OCI-LY7 (cell line): ENCODE results near the gene TNFSF15. TPM values are rescaled to one million over a fixed set of nuclear protein-coding genes. Genes with fewer than 3 reads are reported as not detected.

Experiments
- BruUV-seq: library from RNA; stranded (reverse); fragments of 400-500 nt; replicated peaks from 2 replicates; lab custom pipeline; 2021; lab: Mats Ljungman, UMichigan
- CTCF ChIA-PET: fragments of 300-600 bp; sonication (Branson Sonifier 250); formaldehyde crosslinking; loops from one replicate; lab custom pipeline; 2022; ENCODE audit warnings: antibody characterized with exemption; ENCODE audit not compliant: unreplicated experiment; lab: Charles Lee
- POLR2A ChIA-PET: fragments of 300-600 bp; sonication (Branson Sonifier 250); formaldehyde crosslinking; loops from one replicate; lab custom pipeline; 2022; ENCODE audit warnings: antibody characterized with exemption; lab: Charles Lee
- DNase-seq: peaks from one replicate; pipeline ENCODE4 v3.0.0-alpha.2; 2015; ENCODE audit warnings: low spot score
- H2AFZ ChIP-seq: fragments of 200-600 bp; sonication (generic), shearing (Covaris generic); 2 replicates; pipeline ENCODE4 v1.6.1; 2014; ENCODE audit warnings: mild to moderate bottlenecking, antibody characterized with exemption, low read length, moderate library complexity
- H3K27ac ChIP-seq: fragments of 200-600 bp; sonication (generic); 2 replicates; pipeline ENCODE4 v1.5.1; 2014; ENCODE audit warnings: mixed run types, low read depth, mild to moderate bottlenecking, moderate library complexity, low read length, inconsistent platforms; ENCODE audit not compliant: poor library complexity, severe bottlenecking
- H3K36me3 ChIP-seq: fragments of 200-600 bp; sonication (generic); 2 replicates; pipeline ENCODE4 v1.6.1; 2014; ENCODE audit warnings: mild to moderate bottlenecking, antibody characterized with exemption, low read length, moderate library complexity, mixed read lengths; ENCODE audit not compliant: insufficient read depth
- H3K4me1 ChIP-seq: fragments of 200-600 bp; sonication (generic); 2 replicates; pipeline ENCODE4 v1.5.1; 2014; ENCODE audit warnings: mild to moderate bottlenecking, low read length; ENCODE audit not compliant: insufficient read depth, poor library complexity, severe bottlenecking
- H3K4me2 ChIP-seq: fragments of 200-600 bp; sonication (generic); 2 replicates; pipeline ENCODE4 v1.6.1; 2014; ENCODE audit warnings: mild to moderate bottlenecking, low read length
- H3K4me3 ChIP-seq: fragments of 200-600 bp; sonication (generic); 2 replicates; pipeline ENCODE4 v1.5.1; 2014; ENCODE audit warnings: mild to moderate bottlenecking, low read depth, low read length; ENCODE audit not compliant: poor library complexity, severe bottlenecking
- H3K79me2 ChIP-seq: fragments of 200-600 bp; sonication (generic); 2 replicates; pipeline ENCODE4 v1.6.1; 2016; ENCODE audit warnings: low read depth, mild to moderate bottlenecking, low read length, moderate library complexity, mixed read lengths; ENCODE audit not compliant: insufficient read depth
- H3K9me2 ChIP-seq: fragments of 200-600 bp; sonication (generic); 2 replicates; pipeline ENCODE4 v1.6.1; 2016; ENCODE audit warnings: mild to moderate bottlenecking, low read length, mixed read lengths; ENCODE audit not compliant: insufficient read depth
- H3K9me3 ChIP-seq: fragments of 200-600 bp; sonication (generic); 2 replicates; pipeline ENCODE4 v1.6.1; 2014; ENCODE audit warnings: mild to moderate bottlenecking, mixed run types, low read length, mixed read lengths
- H4K20me1 ChIP-seq: fragments of 200-600 bp; sonication (generic); 2 replicates; pipeline ENCODE4 v1.6.1; 2014; ENCODE audit warnings: mild to moderate bottlenecking, antibody characterized with exemption, low read length, moderate library complexity, mixed read lengths; ENCODE audit not compliant: insufficient read depth
- EZH2phosphoT487 ChIP-seq: fragments of 200-600 bp; sonication (generic); IDR thresholded peaks from 2 replicates; pipeline ENCODE4 v1.6.1; 2018; ENCODE audit warnings: low read depth, borderline replicate concordance, mild to moderate bottlenecking, mixed run types, antibody characterized with exemption, low read length, moderate library complexity, mixed read lengths
- intact Hi-C: fragments of 100-400 bp; cut with micrococcal nuclease; formaldehyde crosslinking; loops from one replicate; pipeline ENCODE4 v1.10.0; 2022; ENCODE audit not compliant: unreplicated experiment
- total RNA-seq, 2 experiments: library from RNA; depleted of rRNA in 1 of 2; stranded (reverse); fragments of >200 nt in 1 of 2; shearing (Covaris generic) in 1 of 2; gene quantifications; 2 replicates each; pipeline ENCODE4 v1.2.3, GENCODE V29; 2014 to 2022
- TF ChIP-seq, protein P1 (sequence below): fragments of 200-600 bp; sonication (generic); conservative IDR thresholded peaks from 2 replicates; pipeline ENCODE4 v1.5.1; 2014; ENCODE audit warnings: mild to moderate bottlenecking, antibody characterized with exemption, low read length, moderate library complexity, mixed read lengths

Gene TNFSF15
- total RNA-seq, 2 experiments from 2014 or later = 0.23 TPM; not detected in 1

DNA sequence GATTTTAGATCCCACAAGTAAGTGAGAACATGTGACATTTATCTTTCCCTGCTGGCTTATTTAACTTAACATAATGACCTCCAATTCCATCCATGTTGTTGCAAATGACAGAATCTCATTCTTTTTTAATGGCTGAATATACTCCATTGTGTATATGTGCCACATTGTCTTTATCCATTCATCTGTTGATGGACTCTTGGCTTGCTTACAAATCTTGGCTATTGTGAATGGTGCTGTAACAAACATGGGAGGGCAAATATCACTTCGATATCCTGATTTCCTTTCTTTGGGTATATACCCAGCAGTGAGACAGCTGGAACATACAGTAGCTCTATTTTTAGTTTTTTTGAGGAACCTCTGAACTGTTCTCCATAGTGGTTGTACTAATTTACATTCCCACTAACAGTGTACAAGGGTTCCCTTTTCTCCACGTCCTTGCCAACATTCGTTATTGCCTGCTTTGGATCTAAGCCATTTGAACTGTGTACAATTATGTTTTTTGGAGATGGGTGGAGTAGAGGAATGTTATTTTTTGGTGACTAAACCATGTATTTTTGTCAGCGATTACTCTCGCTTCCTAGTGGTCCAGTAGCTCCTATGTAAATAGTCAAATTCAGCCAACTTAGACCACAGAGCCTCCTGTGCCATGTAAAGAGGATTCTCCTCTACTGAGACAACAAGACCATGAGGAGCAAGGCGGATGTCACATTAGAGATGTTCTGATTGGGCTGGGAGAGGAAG, 60.6 kb downstream of the TNFSF15 start:
- TF ChIP-seq EZH2phosphoT487 = no peak
- TF ChIP-seq, protein P1, sequence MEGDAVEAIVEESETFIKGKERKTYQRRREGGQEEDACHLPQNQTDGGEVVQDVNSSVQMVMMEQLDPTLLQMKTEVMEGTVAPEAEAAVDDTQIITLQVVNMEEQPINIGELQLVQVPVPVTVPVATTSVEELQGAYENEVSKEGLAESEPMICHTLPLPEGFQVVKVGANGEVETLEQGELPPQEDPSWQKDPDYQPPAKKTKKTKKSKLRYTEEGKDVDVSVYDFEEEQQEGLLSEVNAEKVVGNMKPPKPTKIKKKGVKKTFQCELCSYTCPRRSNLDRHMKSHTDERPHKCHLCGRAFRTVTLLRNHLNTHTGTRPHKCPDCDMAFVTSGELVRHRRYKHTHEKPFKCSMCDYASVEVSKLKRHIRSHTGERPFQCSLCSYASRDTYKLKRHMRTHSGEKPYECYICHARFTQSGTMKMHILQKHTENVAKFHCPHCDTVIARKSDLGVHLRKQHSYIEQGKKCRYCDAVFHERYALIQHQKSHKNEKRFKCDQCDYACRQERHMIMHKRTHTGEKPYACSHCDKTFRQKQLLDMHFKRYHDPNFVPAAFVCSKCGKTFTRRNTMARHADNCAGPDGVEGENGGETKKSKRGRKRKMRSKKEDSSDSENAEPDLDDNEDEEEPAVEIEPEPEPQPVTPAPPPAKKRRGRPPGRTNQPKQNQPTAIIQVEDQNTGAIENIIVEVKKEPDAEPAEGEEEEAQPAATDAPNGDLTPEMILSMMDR = no peak
- no peaks in the 10 kb centered on the region for H3K9me2 ChIP-seq
- intact Hi-C loops = no loop called here
- H3K9me3 ChIP-seq = no peaks in the 10 kb centered on the region
- no peaks in the 10 kb centered on the region for H3K36me3 ChIP-seq
- H2AFZ ChIP-seq = no peak overlapping the region
- no peaks in the 10 kb centered on the region for H4K20me1 ChIP-seq
- no peak overlapping the region for H3K4me3 ChIP-seq
- CTCF ChIA-PET = no interaction called here
- no peaks in the 10 kb centered on the region for H3K79me2 ChIP-seq
- no TSS peak for BruUV-seq
- no peak overlapping the region for H3K4me2 ChIP-seq
- POLR2A ChIA-PET = no interaction called here
- H3K4me1 ChIP-seq = no peaks in the 10 kb centered on the region
- no peak for DNase-seq
- H3K27ac ChIP-seq = no peak overlapping the region

DNA sequence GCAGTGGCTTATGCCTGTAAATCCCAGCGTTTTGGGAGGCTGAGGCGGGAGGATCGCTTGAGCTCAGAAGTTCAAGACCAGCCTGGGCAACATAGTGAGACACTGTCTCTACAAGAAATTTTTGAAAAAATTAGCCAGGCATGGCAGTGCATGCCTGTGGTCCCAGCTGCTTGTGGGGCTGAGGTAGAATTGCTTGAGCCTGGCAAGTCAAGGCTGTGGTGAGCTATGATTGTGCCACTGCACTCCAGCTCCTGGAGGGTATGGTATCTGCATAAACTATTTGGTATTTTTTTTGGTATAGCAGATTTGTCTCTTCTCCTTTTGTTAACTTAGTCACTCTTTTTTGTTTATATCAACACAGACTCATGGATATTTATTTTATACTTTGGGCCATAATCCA, 62.4 kb downstream of the TNFSF15 start:
- BruUV-seq = no TSS peak
- intact Hi-C loops = no loop called here
- no peaks in the 10 kb centered on the region for H3K36me3 ChIP-seq
- no peak overlapping the region for H3K4me3 ChIP-seq
- POLR2A ChIA-PET = interaction anchor here (0.7 to 1.5 kb wide), 3 partner anchors 11 to 273 kb away, joined by 3 to 4 read pairs (median 4); no protein-coding TSS in a partner anchor
- no peaks in the 10 kb centered on the region for H3K4me1 ChIP-seq
- no peak for DNase-seq
- TF ChIP-seq, protein P1 = no peak
- no peak for TF ChIP-seq EZH2phosphoT487
- H4K20me1 ChIP-seq = no peaks in the 10 kb centered on the region
- no peak overlapping the region for H3K4me2 ChIP-seq
- no peaks in the 10 kb centered on the region for H3K79me2 ChIP-seq
- CTCF ChIA-PET = interaction anchor here (0.6 kb wide), 2 partner anchors 164 to 271 kb away, joined by 3 read pairs; no protein-coding TSS in a partner anchor
- H3K9me3 ChIP-seq = no peaks in the 10 kb centered on the region
- no peak overlapping the region for H3K27ac ChIP-seq
- no peaks in the 10 kb centered on the region for H3K9me2 ChIP-seq
- H2AFZ ChIP-seq = no peak overlapping the region

DNA sequence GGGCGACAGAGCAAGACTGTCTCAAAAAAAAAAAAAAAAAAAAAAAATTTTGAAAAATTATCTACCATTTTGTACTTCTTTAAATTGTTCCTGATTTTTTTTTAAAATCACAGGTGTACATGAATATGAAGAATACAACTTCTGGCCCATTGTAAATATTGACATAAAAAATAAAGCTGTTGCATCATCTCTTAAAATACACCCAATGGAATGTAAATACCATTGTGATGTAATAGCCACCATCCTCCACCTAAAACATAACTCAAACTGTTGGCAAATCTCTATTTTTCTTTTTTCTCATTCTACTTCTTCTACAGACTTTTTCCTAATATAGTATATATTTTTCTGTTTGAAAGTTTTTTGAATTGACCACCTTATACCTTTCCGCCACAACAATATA, 62.9 kb downstream of the TNFSF15 start:
- Histone ChIP-seq H3K4me2 (no peak overlapping the region), H4K20me1 (no peaks in the 10 kb centered on the region), H3K27ac (no peak overlapping the region), H2AFZ (no peak overlapping the region), H3K4me1 (no peaks in the 10 kb centered on the region), H3K9me2 (no peaks in the 10 kb centered on the region), H3K4me3 (no peak overlapping the region), H3K9me3 (no peaks in the 10 kb centered on the region), H3K36me3 (no peaks in the 10 kb centered on the region), H3K79me2 (no peaks in the 10 kb centered on the region)
- DNase-seq = no peak
- CTCF ChIA-PET = interaction anchor here (0.6 kb wide), 1 partner anchor 272 kb away, joined by 3 read pairs; no protein-coding TSS in a partner anchor
- intact Hi-C loops = no loop called here
- POLR2A ChIA-PET = interaction anchor here (0.7 to 1.5 kb wide), 3 partner anchors 11 to 273 kb away, joined by 3 to 4 read pairs (median 4); no protein-coding TSS in a partner anchor
- TF ChIP-seq EZH2phosphoT487 = no peak
- TF ChIP-seq, protein P1 = no peak
- no TSS peak for BruUV-seq
